ENCODE data around the gene CEP112.
A peak's percentile ranks its signal among the peaks of the same experiment; 100 is the strongest.

DNA sequence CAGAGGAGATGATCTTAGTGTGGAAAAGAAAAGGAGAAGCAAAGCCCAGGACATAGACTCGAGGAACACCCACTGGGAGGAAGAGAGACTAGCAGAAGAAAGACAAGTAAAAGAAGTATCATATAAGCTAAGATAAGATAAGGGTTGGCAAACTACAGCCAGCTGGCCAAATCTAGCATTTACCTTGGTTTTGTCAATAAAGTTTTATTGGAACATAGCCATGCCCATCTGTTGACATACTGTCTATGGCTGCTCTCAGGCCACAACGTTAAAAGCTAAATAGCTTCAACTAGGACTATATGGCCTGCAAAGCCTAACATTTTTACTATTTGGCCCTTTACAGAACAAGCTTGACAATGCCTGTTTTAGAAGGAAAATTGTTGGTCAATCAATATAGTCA is 464.1 kb downstream of the CEP112 start:
- TF ChIP-seq RAD21 (CRISPR knock-in tag; IDR thresholded peaks at IDR 0.05) (no peak), GTF3A (CRISPR knock-in tag; conservative IDR thresholded peaks at IDR 0.05) (no peak), SP2 (CRISPR knock-in tag; IDR thresholded peaks at IDR 0.05) (no peak), BHLHE40 (IDR thresholded peaks at IDR 0.05; ENCODE audit: low read length) (no peak), HNRNPLL (IDR thresholded peaks at IDR 0.05; ENCODE audit: low read depth, low read length, poor library complexity, severe bottlenecking) (no peak), MAFG (CRISPR knock-in tag; IDR thresholded peaks at IDR 0.05) (no peak)
- TF ChIP-seq, protein P1, sequence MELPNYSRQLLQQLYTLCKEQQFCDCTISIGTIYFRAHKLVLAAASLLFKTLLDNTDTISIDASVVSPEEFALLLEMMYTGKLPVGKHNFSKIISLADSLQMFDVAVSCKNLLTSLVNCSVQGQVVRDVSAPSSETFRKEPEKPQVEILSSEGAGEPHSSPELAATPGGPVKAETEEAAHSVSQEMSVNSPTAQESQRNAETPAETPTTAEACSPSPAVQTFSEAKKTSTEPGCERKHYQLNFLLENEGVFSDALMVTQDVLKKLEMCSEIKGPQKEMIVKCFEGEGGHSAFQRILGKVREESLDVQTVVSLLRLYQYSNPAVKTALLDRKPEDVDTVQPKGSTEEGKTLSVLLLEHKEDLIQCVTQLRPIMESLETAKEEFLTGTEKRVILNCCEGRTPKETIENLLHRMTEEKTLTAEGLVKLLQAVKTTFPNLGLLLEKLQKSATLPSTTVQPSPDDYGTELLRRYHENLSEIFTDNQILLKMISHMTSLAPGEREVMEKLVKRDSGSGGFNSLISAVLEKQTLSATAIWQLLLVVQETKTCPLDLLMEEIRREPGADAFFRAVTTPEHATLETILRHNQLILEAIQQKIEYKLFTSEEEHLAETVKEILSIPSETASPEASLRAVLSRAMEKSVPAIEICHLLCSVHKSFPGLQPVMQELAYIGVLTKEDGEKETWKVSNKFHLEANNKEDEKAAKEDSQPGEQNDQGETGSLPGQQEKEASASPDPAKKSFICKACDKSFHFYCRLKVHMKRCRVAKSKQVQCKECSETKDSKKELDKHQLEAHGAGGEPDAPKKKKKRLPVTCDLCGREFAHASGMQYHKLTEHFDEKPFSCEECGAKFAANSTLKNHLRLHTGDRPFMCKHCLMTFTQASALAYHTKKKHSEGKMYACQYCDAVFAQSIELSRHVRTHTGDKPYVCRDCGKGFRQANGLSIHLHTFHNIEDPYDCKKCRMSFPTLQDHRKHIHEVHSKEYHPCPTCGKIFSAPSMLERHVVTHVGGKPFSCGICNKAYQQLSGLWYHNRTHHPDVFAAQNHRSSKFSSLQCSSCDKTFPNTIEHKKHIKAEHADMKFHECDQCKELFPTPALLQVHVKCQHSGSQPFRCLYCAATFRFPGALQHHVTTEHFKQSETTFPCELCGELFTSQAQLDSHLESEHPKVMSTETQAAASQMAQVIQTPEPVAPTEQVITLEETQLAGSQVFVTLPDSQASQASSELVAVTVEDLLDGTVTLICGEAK (IDR thresholded peaks at IDR 0.05) = peak; percentile 64
- TF ChIP-seq, protein P1 (CRISPR knock-in tag; IDR thresholded peaks at IDR 0.05) = peak; percentile 96
- TF ChIP-seq, protein P2, sequence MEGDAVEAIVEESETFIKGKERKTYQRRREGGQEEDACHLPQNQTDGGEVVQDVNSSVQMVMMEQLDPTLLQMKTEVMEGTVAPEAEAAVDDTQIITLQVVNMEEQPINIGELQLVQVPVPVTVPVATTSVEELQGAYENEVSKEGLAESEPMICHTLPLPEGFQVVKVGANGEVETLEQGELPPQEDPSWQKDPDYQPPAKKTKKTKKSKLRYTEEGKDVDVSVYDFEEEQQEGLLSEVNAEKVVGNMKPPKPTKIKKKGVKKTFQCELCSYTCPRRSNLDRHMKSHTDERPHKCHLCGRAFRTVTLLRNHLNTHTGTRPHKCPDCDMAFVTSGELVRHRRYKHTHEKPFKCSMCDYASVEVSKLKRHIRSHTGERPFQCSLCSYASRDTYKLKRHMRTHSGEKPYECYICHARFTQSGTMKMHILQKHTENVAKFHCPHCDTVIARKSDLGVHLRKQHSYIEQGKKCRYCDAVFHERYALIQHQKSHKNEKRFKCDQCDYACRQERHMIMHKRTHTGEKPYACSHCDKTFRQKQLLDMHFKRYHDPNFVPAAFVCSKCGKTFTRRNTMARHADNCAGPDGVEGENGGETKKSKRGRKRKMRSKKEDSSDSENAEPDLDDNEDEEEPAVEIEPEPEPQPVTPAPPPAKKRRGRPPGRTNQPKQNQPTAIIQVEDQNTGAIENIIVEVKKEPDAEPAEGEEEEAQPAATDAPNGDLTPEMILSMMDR (CRISPR knock-in tag; IDR thresholded peaks at IDR 0.05) = no peak

Measured in HepG2 (cell line).